SJSA1 (cell line): ENCODE data around the gene EPHA3. TPM values are rescaled to one million over a fixed set of nuclear protein-coding genes. Genes with fewer than 3 reads are reported as not detected.

Experiments used
- DNase-seq, 2 experiments: peaks; one replicate each; pipeline ENCODE4 v3.0.0-alpha.2; 2015 to 2020; ENCODE audit warnings: low spot score in 2 of 2, low read depth in 1 of 2
- H3K27ac ChIP-seq: fragments of 250-450 bp; sonication (Bioruptor Pico); 2 replicates; pipeline ENCODE4 v1.5.1; 2020; ENCODE audit warnings: mild to moderate bottlenecking, moderate library complexity
- H3K27me3 ChIP-seq: fragments of 250-450 bp; sonication (Bioruptor Pico); replicated peaks from 2 replicates; pipeline ENCODE4 v1.5.1; 2020; ENCODE audit warnings: mild to moderate bottlenecking, moderate library complexity
- H3K36me3 ChIP-seq: fragments of 250-450 bp; sonication (Bioruptor Pico); 2 replicates; pipeline ENCODE4 v1.5.1; 2020; ENCODE audit warnings: mild to moderate bottlenecking
- H3K4me1 ChIP-seq: fragments of 250-450 bp; sonication (Bioruptor Pico); replicated peaks from 2 replicates; pipeline ENCODE4 v1.6.1; 2021; ENCODE audit warnings: mild to moderate bottlenecking
- H3K4me3 ChIP-seq: fragments of 250-450 bp; sonication (Bioruptor Pico); 2 replicates; pipeline ENCODE4 v1.5.1; 2020; ENCODE audit warnings: mild to moderate bottlenecking
- H3K9me3 ChIP-seq: fragments of 250-450 bp; sonication (Bioruptor Pico); replicated peaks from 2 replicates; pipeline ENCODE4 v1.5.1; 2020; ENCODE audit warnings: mild to moderate bottlenecking
- total RNA-seq: library from RNA; depleted of rRNA; stranded (reverse); fragments of >200 nt; shearing (Covaris generic); gene quantifications from 2 replicates; pipeline ENCODE4 v1.2.3, GENCODE V29; 2014

Gene EPHA3
- total RNA-seq, 1 experiment from 2014 or later: 0.03 TPM

DNA sequence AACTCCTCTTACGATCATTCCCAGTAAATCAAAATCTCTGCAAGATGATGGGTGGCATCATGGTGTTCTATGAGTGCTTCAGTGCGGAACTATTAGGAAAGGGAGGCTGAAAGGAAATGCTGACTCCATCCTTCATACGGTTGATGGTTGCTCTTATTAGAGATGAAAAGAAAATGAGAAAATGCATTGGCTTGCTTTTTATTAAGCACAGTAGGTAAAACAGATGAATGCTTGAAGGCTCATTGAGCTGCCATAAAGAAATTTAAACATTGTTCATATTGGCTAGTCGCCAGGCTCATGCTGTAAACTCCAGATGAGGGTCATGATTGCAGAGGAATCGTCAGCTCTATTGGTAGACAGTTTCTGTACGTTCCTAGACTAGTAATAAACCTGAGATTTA lies 115.8 kb downstream of the EPHA3 start:
- Histone ChIP-seq H3K27me3 (no peaks in the 10 kb centered on the region), H3K4me3 (no peak overlapping the region), H3K4me1 (no peaks in the 10 kb centered on the region), H3K9me3 (no peaks in the 10 kb centered on the region), H3K36me3 (no peaks in the 10 kb centered on the region), H3K27ac (no peak overlapping the region)
- DNase-seq: no peak

DNA sequence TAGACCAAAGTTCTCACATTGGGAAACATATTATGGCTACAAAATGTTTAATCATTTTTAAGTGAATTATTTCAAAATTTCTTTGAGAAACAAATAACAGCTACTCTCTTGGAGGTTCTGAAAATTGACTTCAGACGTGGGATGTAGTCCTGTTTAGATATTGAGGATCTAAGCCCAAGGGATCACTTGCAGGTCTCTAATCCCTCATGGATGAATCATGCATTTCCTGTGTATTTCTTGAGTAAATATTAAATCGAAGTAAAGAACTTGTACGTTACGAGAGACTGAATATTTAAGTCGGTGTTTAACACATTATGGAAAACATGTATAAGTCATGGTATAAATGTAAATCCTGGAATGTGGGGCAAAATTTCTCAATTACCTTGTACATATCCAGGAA lies 119.8 kb downstream of the EPHA3 start:
- Histone ChIP-seq H3K4me1 (no peaks in the 10 kb centered on the region), H3K9me3 (no peaks in the 10 kb centered on the region), H3K4me3 (no peak overlapping the region), H3K36me3 (no peaks in the 10 kb centered on the region), H3K27ac (no peak overlapping the region), H3K27me3 (no peaks in the 10 kb centered on the region)
- DNase-seq: no peak

DNA sequence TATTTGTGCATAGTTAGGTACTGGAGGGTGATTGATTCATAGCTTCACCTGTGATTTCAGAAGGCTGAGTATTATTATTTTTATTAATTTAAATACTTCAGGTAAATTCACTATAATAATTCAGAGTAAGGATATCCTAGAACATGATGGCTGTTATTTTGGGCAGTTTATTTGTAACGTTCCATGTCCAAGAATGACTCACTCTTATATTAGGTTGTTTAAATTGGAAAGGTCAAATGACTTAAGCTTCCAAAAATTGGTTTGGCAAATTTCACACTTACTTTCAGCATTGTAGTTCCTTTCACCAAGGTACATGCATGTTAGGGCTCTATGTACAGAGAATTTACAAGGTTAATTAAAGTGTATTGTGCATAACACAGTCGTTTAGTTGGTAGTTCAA lies 120.2 kb downstream of the EPHA3 start:
- Histone ChIP-seq H3K4me1 (no peaks in the 10 kb centered on the region), H3K36me3 (no peaks in the 10 kb centered on the region), H3K4me3 (no peak overlapping the region), H3K27me3 (no peaks in the 10 kb centered on the region), H3K9me3 (no peaks in the 10 kb centered on the region), H3K27ac (no peak overlapping the region)
- DNase-seq: no peak

DNA sequence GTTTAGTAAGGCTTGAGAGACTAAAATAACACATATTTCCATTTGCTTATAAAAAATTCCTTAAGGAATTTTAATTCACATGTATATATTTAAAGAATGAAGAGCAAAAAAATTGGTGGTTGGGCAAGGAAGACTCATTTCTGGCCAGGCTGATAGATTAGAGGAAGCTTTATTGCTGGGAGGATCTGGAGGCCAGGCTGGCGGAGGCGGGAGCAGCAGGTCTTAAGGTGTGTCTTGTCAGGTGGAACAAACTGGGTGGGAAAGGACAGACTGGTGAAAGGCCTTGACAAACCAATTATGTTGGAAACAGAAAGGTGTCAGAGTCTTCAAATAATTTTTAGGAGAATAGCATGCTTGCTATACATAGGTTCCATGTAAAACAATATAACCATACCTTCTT lies 124.7 kb downstream of the EPHA3 start:
- no peaks in the 10 kb centered on the region for H3K27me3 ChIP-seq
- H3K27ac ChIP-seq: no peak overlapping the region
- H3K9me3 ChIP-seq: no peaks in the 10 kb centered on the region
- no peak for DNase-seq
- H3K4me1 ChIP-seq: no peaks in the 10 kb centered on the region
- no peaks in the 10 kb centered on the region for H3K36me3 ChIP-seq
- no peak overlapping the region for H3K4me3 ChIP-seq

DNA sequence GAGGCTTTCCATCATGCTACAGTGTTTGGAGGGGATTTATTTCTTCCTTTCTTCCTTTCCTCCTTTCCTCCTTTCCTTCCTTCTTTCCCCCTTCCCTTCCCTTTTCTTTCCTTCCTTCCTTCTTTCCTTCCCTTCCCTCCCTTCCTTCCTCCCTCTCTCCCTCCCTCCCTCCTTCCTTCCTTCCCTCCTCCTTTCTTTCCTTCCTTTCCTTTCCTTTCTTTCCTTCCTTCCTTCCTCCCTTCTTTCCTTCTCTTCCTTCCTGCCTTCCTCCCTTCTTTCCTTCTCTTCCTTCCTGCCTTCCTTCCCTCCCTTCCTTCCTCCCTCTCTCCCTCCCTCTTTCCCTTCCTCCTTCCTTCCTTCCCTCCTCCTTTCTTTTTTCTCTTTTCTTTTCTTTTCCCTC lies 127.2 kb downstream of the EPHA3 start:
- no peaks in the 10 kb centered on the region for H3K4me1 ChIP-seq
- DNase-seq: no peak
- H3K27me3 ChIP-seq: no peaks in the 10 kb centered on the region
- no peaks in the 10 kb centered on the region for H3K36me3 ChIP-seq
- H3K4me3 ChIP-seq: no peak overlapping the region
- H3K9me3 ChIP-seq: no peaks in the 10 kb centered on the region
- H3K27ac ChIP-seq: no peak overlapping the region

DNA sequence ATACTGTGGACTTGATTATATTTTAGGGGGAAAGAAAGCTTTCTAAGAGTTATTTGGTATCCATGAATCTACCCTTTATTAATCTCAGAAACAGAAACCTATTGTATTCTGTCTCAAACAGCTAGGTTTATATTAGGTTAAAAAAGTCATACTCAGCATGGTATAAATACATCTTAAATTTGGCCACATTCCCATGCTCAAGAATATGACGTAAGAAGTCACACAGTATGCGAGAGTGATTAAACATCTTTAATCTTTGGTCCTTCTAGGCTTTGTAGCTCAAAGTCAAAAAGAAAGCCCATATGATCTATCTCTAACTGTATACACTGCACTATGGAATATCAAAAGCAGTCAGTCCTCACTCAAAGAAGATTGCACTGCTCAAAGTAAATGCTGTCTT lies 131.4 kb downstream of the EPHA3 start:
- H3K4me1 ChIP-seq: no peaks in the 10 kb centered on the region
- H3K9me3 ChIP-seq: no peaks in the 10 kb centered on the region
- H3K4me3 ChIP-seq: no peak overlapping the region
- H3K27ac ChIP-seq: no peak overlapping the region
- DNase-seq: no peak
- H3K36me3 ChIP-seq: no peaks in the 10 kb centered on the region
- H3K27me3 ChIP-seq: no peaks in the 10 kb centered on the region

DNA sequence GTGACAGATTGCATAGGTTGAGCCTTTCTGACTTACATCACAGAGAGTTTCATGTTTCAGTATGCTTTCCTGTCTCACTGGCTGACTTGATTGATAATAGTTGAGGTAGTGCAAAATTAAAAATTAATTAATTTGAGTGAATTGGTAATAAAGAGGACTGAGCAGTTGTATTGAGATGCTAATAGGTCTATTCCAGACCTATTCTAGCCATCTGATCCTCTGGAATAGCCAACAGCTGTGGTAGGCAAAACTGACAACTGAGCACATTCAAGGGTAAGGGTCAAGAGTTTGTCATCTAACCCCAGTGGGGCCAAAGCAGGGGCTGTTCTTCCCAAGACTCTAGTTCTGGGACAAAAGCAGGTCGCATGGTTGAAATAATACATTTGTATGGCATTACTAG lies 132.4 kb downstream of the EPHA3 start:
- Histone ChIP-seq H3K9me3 (no peaks in the 10 kb centered on the region), H3K36me3 (no peaks in the 10 kb centered on the region), H3K27ac (no peak overlapping the region), H3K4me1 (no peaks in the 10 kb centered on the region), H3K4me3 (no peak overlapping the region), H3K27me3 (no peaks in the 10 kb centered on the region)
- DNase-seq: no peak

DNA sequence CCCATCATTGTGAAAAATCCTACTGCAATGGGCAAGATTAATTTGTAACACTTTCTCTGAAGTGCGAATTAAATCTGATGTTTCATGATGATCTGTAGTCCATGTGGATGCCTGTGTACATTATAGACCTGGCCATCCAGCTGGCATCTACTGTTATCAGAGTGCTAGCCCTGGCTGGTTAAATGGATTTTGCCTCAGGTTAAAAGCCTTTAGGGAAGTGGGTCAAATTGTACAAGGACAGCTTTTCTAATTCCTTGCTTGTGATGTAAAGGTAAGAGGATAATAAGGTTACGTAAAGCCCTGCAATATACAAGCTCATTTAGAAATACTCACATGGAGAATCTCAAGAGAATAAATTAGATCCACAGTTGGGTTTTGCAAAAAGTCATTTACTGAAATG lies 138.2 kb downstream of the EPHA3 start:
- no peak overlapping the region for H3K4me3 ChIP-seq
- H3K27ac ChIP-seq: no peak overlapping the region
- no peak for DNase-seq
- no peaks in the 10 kb centered on the region for H3K9me3 ChIP-seq
- no peaks in the 10 kb centered on the region for H3K36me3 ChIP-seq
- no peaks in the 10 kb centered on the region for H3K4me1 ChIP-seq
- H3K27me3 ChIP-seq: no peaks in the 10 kb centered on the region

DNA sequence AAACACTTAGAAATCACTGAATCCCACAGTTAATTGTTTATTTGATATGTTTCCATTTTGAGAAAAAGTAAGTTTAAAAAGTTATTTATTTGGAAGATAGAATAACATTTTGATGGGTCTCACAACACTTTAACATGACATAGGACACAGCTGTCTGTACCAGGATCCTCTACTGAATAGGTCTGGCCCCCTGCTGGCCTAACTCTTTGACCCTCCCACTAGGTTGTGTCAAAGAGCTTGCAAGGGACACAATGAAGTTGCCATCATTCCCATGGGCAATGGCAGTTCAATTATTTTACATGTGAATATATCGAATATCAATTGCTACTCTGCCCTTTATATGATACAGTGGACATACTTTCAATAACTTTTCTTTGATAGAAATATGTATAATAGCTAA lies 138.9 kb downstream of the EPHA3 start:
- Histone ChIP-seq H3K9me3 (no peaks in the 10 kb centered on the region), H3K4me1 (no peaks in the 10 kb centered on the region), H3K27ac (no peak overlapping the region), H3K4me3 (no peak overlapping the region), H3K27me3 (no peaks in the 10 kb centered on the region), H3K36me3 (no peaks in the 10 kb centered on the region)
- no peak for DNase-seq

DNA sequence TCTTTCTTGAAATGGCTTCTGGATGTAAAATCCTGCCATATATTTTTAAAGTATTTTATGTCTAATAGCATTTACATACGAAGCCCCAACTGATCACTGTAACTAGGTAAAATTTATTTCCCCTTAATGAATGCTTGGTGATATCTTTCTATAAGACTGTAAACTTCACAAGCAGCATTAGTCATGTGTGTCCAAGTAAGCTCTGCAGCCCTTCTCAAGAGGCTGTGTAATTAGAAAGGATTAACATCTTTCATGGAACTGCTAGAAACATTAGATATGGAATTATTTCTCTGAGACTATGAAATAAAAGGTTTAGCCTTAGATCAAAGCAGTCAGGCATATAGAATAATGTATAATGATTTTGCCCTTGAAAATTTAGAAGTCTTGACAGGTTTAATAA lies 143.3 kb downstream of the EPHA3 start:
- Histone ChIP-seq H3K36me3 (no peaks in the 10 kb centered on the region), H3K4me1 (no peaks in the 10 kb centered on the region), H3K9me3 (no peaks in the 10 kb centered on the region), H3K27ac (no peak overlapping the region), H3K27me3 (no peaks in the 10 kb centered on the region), H3K4me3 (no peak overlapping the region)
- no peak for DNase-seq

DNA sequence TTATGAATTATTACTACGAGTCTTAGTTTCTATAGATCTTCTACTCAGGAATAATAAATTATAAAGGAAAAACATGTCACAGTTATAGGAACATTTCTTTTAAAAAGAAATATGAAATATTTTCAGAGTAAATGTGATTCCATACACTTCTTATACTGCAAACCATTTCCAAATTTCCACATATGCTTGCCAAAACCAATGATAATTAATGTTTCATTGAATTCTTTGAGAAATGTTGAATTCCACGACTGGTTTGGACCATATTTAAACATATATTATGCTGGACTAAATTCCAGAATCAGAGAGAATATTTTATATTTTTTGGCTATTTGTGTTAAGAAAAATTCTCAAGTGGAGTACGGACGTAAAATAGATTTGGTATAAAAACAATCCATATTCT lies 144.6 kb downstream of the EPHA3 start:
- DNase-seq: no peak
- Histone ChIP-seq H3K4me3 (no peak overlapping the region), H3K36me3 (no peaks in the 10 kb centered on the region), H3K27me3 (no peaks in the 10 kb centered on the region), H3K27ac (no peak overlapping the region), H3K9me3 (no peaks in the 10 kb centered on the region), H3K4me1 (no peaks in the 10 kb centered on the region)

DNA sequence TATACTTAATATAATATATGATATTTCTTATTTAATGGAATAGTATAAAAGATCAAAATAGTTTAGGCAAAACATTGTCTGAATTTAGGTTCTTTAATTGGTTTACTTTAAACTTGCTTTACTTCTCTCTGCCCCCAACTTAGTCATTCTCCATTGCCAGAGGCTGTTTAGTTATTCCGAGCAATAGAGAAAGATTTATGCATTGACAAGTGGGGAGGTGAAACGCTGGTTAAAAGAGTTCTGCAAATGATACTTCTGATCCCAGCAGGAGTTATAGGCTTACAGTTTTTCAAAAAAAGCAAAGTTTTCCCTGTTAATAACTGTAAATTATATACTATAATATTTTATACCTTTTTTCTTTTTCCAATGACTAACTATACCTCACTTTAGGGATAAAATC lies 145.4 kb downstream of the EPHA3 start:
- Histone ChIP-seq H3K4me1 (no peaks in the 10 kb centered on the region), H3K27ac (no peak overlapping the region), H3K4me3 (no peak overlapping the region), H3K27me3 (no peaks in the 10 kb centered on the region), H3K9me3 (no peaks in the 10 kb centered on the region), H3K36me3 (no peaks in the 10 kb centered on the region)
- DNase-seq: no peak

DNA sequence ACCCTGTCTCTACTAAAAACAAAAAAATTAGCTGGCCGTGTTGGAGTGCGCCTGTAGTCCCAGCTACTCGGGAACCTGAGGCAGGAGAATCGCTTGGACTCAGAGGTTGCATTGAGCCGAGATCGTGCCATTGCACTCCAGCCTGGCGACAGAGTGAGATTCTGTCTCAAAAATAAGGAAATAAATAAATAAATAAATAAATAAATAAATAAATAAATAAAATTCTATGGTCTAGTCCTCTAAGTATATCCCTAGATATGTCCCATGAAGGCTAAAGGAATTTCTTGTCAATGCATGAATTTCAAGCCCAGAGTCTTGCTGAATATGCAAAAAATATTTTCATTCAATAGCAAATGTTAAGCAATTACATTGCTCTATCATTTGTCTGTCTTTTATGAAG lies 149.0 kb downstream of the EPHA3 start:
- Histone ChIP-seq H3K27me3 (no peaks in the 10 kb centered on the region), H3K27ac (no peak overlapping the region), H3K4me3 (no peak overlapping the region), H3K9me3 (no peaks in the 10 kb centered on the region), H3K4me1 (no peaks in the 10 kb centered on the region), H3K36me3 (no peaks in the 10 kb centered on the region)
- DNase-seq: no peak

DNA sequence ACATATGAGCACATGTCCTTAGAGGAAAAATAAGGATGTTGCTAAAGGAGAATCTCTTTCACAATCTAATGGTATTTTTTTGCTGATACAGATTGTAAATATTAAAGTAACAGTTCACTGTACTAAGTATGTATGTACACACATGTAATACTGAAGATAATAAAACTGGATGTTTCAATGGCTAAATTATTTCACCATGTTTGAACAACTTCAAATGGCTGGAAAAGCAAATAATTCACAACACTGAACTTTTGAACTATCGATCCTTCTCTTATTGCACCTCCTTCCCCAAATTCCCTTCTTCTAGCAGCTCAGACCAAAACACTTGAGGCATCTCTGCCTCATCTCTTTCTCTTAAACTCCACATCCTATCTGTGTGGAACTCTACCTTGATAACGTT lies 149.5 kb downstream of the EPHA3 start:
- no peak overlapping the region for H3K4me3 ChIP-seq
- H3K27ac ChIP-seq: no peak overlapping the region
- H3K27me3 ChIP-seq: no peaks in the 10 kb centered on the region
- H3K4me1 ChIP-seq: no peaks in the 10 kb centered on the region
- no peaks in the 10 kb centered on the region for H3K36me3 ChIP-seq
- no peaks in the 10 kb centered on the region for H3K9me3 ChIP-seq
- no peak for DNase-seq

DNA sequence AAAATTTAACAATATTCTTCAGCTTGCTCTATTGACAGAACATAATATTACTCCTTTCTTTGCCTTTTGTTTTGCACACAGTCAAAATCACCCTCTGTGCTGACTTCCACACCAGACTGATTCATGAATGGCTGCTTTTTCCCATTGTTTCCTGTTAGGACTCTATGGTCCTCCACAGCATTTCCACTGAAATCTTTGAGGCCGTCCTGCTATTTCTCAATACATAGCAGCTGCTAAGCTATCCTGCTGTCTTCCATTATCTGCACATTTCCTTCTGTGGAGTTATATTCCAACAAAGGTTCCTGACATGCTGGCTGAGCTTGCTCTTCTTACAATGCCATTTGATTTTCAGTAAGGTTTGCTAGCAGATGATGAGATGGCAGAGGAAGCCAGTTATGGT lies 153.3 kb downstream of the EPHA3 start:
- Histone ChIP-seq H3K9me3 (no peaks in the 10 kb centered on the region), H3K36me3 (no peaks in the 10 kb centered on the region), H3K27ac (no peak overlapping the region), H3K27me3 (no peaks in the 10 kb centered on the region), H3K4me1 (no peaks in the 10 kb centered on the region), H3K4me3 (no peak overlapping the region)
- no peak for DNase-seq
